GM23338 (cell line): Measurements from ENCODE around the gene SLC45A1. TPM values are rescaled to one million over a fixed set of nuclear protein-coding genes. Genes with fewer than 3 reads are reported as not detected.

Source experiments
- ATAC-seq: fragments of 200-7000 bp; cut with Tn5 transposase; 3 replicates; pipeline ENCODE4 v1.9.1; 2020
- DNase-seq: peaks from one replicate; pipeline ENCODE4 v3.0.0-alpha.2; 2015; ENCODE audit warnings: low spot score
- H2AFZ ChIP-seq: fragments of 200-600 bp; sonication (generic); 2 replicates; pipeline ENCODE4 v1.8.0; 2016; ENCODE audit warnings: antibody characterized with exemption, mild to moderate bottlenecking, moderate library complexity
- H3F3A ChIP-seq: fragments of 200-600 bp; sonication (generic); replicated peaks from 2 replicates; pipeline ENCODE4 v1.8.0; 2017; ENCODE audit warnings: antibody characterized with exemption, mixed run types, low read depth
- H3K27ac ChIP-seq: fragments of 200-600 bp; sonication (generic); 2 replicates; pipeline ENCODE4 v1.6.1; 2016; ENCODE audit warnings: low read depth
- H3K27me3 ChIP-seq: fragments of 200-600 bp; sonication (generic); 2 replicates; pipeline ENCODE4 v1.8.0; 2016; ENCODE audit warnings: mild to moderate bottlenecking, mixed run types, moderate library complexity; ENCODE audit not compliant: insufficient read depth
- H3K36me3 ChIP-seq: fragments of 200-600 bp; sonication (generic); 2 replicates; pipeline ENCODE4 v1.8.0; 2016; ENCODE audit warnings: mild to moderate bottlenecking; ENCODE audit not compliant: insufficient read depth
- H3K4me1 ChIP-seq: fragments of 200-600 bp; sonication (generic); 2 replicates; pipeline ENCODE4 v1.8.0; 2016; ENCODE audit warnings: mild to moderate bottlenecking, moderate library complexity; ENCODE audit not compliant: insufficient read depth
- H3K4me2 ChIP-seq: fragments of 200-600 bp; sonication (generic); 2 replicates; pipeline ENCODE4 v1.7.1; 2017; ENCODE audit warnings: mixed run types
- H3K4me3 ChIP-seq: fragments of 200-600 bp; sonication (generic); 2 replicates; pipeline ENCODE4 v1.6.1; 2016; ENCODE audit warnings: mixed run types
- H3K79me2 ChIP-seq: fragments of 200-600 bp; sonication (generic); replicated peaks from 2 replicates; pipeline ENCODE4 v1.8.0; 2017; ENCODE audit warnings: mild to moderate bottlenecking; ENCODE audit not compliant: insufficient read depth
- H3K9me2 ChIP-seq: fragments of 200-600 bp; sonication (generic); 2 replicates; pipeline ENCODE4 v1.8.0; 2017; ENCODE audit not compliant: insufficient read depth
- H4K20me1 ChIP-seq: fragments of 200-600 bp; sonication (generic); replicated peaks from 2 replicates; pipeline ENCODE4 v1.8.0; 2017; ENCODE audit warnings: mild to moderate bottlenecking; ENCODE audit not compliant: insufficient read depth
- H3K27ac Mint-ChIP-seq: 2 replicates; pipeline ENCODE4 v1.8.0; 2020; ENCODE audit warnings: inconsistent platforms, mild to moderate bottlenecking, moderate library complexity, mixed read lengths
- H3K27me3 Mint-ChIP-seq: 3 replicates; pipeline ENCODE4 v1.8.0; 2022; ENCODE audit warnings: low read depth, mild to moderate bottlenecking, moderate library complexity, mixed read lengths, inconsistent platforms; ENCODE audit not compliant: insufficient read depth, poor library complexity
- H3K36me3 Mint-ChIP-seq: 3 replicates; pipeline ENCODE4 v1.8.0; 2021; ENCODE audit warnings: low read depth, mild to moderate bottlenecking, inconsistent platforms, moderate library complexity, mixed read lengths
- H3K4me1 Mint-ChIP-seq: 3 replicates; pipeline ENCODE4 v1.8.0; 2020; ENCODE audit warnings: mild to moderate bottlenecking, inconsistent platforms, mixed read lengths
- H3K4me3 Mint-ChIP-seq: 3 replicates; pipeline ENCODE4 v1.8.0; 2021; ENCODE audit warnings: moderate library complexity, mild to moderate bottlenecking, inconsistent platforms, mixed read lengths
- H3K9me3 Mint-ChIP-seq: 3 replicates; pipeline ENCODE4 v1.8.0; 2020; ENCODE audit warnings: moderate library complexity, mild to moderate bottlenecking, inconsistent platforms, mixed read lengths
- CTCF ChIP-seq, 2 experiments: fragments of 200-600 bp in 1 of 2; sonication (generic) in 1 of 2; conservative IDR thresholded peaks; 2 replicates each; pipeline versions ENCODE4 v1.5.1 to v1.6.1; 2016 to 2017; ENCODE audit warnings: antibody characterized with exemption in 2 of 2, low read depth in 2 of 2, mild to moderate bottlenecking in 2 of 2, moderate library complexity in 1 of 2
- EZH2 ChIP-seq: fragments of 200-600 bp; sonication (generic); IDR thresholded peaks from one replicate; pipeline ENCODE4 v1.8.0; 2017; ENCODE audit warnings: antibody characterized with exemption, mild to moderate bottlenecking, low read depth; ENCODE audit not compliant: unreplicated experiment
- EZH2phosphoT487 ChIP-seq: fragments of 200-600 bp; sonication (generic); IDR thresholded peaks from one replicate; pipeline ENCODE4 v1.8.1; 2018; ENCODE audit warnings: antibody characterized with exemption; ENCODE audit not compliant: unreplicated experiment
- STAT1 ChIP-seq: IDR thresholded peaks from one replicate; pipeline ENCODE4 v1.6.1; 2016; ENCODE audit warnings: antibody characterized with exemption; ENCODE audit not compliant: unreplicated experiment
- ZNF114 ChIP-seq: fragments of 250-450 bp; sonication (Bioruptor Pico); IDR thresholded peaks from 2 replicates; pipeline ENCODE4 v1.5.0; 2020; ENCODE audit warnings: mild to moderate bottlenecking, moderate library complexity
- ZNF331 ChIP-seq: fragments of 250-450 bp; sonication (Bioruptor Pico); IDR thresholded peaks from 2 replicates; pipeline ENCODE4 v1.5.0; 2020; ENCODE audit warnings: low read depth, mild to moderate bottlenecking, moderate library complexity
- polyA plus RNA-seq: library from polyadenylated mRNA; unstranded; fragments of >200 nt; fragmentation: Nextera tagmentation; extraction: Ambion mirVana; gene quantifications from 2 replicates; pipeline ENCODE4 v1.2.1, GENCODE V29; 2016
- total RNA-seq: library from RNA; depleted of rRNA; stranded (reverse); fragments of >200 nt; shearing (Covaris generic); gene quantifications from 2 replicates; pipeline ENCODE4 v1.2.3, GENCODE V29; 2014
- TF ChIP-seq, protein P1 (sequence below): IDR thresholded peaks from one replicate; pipeline ENCODE4 v1.6.1; 2018; ENCODE audit warnings: antibody characterized with exemption; ENCODE audit not compliant: unreplicated experiment

Gene SLC45A1
- total and polyA plus RNA-seq, 2 experiments from 2014 or later: 1.3 to 2.3 TPM

- TF ChIP-seq, protein P1, sequence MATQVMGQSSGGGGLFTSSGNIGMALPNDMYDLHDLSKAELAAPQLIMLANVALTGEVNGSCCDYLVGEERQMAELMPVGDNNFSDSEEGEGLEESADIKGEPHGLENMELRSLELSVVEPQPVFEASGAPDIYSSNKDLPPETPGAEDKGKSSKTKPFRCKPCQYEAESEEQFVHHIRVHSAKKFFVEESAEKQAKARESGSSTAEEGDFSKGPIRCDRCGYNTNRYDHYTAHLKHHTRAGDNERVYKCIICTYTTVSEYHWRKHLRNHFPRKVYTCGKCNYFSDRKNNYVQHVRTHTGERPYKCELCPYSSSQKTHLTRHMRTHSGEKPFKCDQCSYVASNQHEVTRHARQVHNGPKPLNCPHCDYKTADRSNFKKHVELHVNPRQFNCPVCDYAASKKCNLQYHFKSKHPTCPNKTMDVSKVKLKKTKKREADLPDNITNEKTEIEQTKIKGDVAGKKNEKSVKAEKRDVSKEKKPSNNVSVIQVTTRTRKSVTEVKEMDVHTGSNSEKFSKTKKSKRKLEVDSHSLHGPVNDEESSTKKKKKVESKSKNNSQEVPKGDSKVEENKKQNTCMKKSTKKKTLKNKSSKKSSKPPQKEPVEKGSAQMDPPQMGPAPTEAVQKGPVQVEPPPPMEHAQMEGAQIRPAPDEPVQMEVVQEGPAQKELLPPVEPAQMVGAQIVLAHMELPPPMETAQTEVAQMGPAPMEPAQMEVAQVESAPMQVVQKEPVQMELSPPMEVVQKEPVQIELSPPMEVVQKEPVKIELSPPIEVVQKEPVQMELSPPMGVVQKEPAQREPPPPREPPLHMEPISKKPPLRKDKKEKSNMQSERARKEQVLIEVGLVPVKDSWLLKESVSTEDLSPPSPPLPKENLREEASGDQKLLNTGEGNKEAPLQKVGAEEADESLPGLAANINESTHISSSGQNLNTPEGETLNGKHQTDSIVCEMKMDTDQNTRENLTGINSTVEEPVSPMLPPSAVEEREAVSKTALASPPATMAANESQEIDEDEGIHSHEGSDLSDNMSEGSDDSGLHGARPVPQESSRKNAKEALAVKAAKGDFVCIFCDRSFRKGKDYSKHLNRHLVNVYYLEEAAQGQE: no peak
Measured at GRCh38 chr1:8388732-8389562, 71.0 kb downstream of the SLC45A1 start (continued).

- no peak for ATAC-seq
- Mint-ChIP-seq H3K4me3 (no peak overlapping the region), H3K9me3 (no peaks in the 10 kb centered on the region), H3K27me3 (peaks cover 2% of the 10 kb centered on the region), H3K36me3 (peaks cover 13% of the 10 kb centered on the region; the same call in 2 of the 3 replicates), H3K4me1 (peaks cover 39% of the 10 kb centered on the region), H3K27ac (no peak overlapping the region)
- H4K20me1 ChIP-seq: peaks cover 22% of the 10 kb centered on the region
- H3K36me3 ChIP-seq: no peaks in the 10 kb centered on the region
- no peaks in the 10 kb centered on the region for H3F3A ChIP-seq
- TF ChIP-seq EZH2 (no peak), STAT1 (no peak), ZNF114 (no peak), ZNF331 (CRISPR knock-in tag) (no peak), CTCF (conservative IDR thresholded peaks at IDR 0.05; ENCODE audit: low read depth in 2 of 2) (no peak), EZH2phosphoT487 (no peak)
- TF ChIP-seq, protein P1: no peak
- H2AFZ ChIP-seq: no peak overlapping the region
- H3K9me2 ChIP-seq: no peaks in the 10 kb centered on the region
- H3K27me3 ChIP-seq: no peaks in the 10 kb centered on the region
- H3K79me2 ChIP-seq: peaks cover 95% of the 10 kb centered on the region
- DNase-seq: no peak
- no peak overlapping the region for H3K27ac ChIP-seq
- H3K4me2 ChIP-seq: no peak overlapping the region
- no peak overlapping the region for H3K4me3 ChIP-seq
- peaks cover 13% of the 10 kb centered on the region for H3K4me1 ChIP-seq
Measured at GRCh38 chr1:8389958-8390535, 72.1 kb downstream of the SLC45A1 start.
